ENCODE measurements around the gene C1orf226.
A peak's percentile ranks its signal among the peaks of the same experiment; 100 is the strongest.

Gene C1orf226

DNA sequence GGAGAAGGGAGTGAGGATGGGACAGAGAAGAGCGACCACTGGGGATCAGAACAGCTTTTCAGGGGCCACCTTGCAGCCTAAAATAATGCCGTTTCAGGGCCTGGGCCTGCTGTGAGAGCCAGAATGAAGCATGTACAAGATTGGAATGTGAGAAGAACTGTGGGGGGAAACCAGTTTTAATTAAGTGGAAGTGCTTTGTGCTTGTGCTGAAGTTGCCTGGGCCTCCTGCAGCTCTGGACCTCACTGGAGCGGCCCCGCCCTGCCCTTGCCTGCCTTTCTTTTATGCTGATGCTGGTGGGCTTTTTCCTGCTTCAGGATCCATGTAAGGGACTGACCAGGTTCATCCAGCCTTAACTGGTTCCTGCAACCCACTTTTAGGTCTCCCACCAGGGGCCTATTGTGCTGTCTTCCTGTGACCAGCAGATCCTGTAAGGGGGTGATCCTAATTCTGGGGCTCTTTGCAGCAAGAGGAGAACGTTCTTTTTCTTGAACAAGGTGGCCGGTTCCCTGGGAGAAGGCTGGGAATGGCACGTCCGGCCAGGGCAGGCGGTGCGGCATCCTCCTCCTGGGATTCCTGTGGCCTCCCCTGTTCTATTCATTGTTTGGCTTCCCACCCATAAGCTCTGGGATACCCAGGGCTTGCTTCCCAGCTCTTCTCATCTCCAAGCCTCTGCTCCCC is 3.2 kb downstream of the C1orf226 start:
- DNase-seq (ENCODE audit: low read depth): no peak

DNA sequence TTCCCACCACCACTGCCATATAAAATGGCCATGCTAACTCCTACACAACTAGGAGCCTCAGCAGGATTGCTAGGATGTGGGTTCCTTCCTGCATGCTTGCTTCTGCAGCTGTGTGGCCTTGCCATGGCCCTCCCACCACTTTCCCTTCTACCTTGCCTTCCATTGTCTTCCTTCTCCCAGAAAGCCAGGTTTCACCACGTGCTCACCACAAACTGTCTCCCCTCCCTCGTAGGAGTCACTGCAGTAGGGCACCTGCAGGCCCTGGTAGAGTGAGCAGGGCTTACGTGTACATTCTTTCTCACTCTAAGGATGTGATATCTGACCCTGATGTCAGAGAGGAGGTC is 3.7 kb downstream of the C1orf226 start:
- no peak for DNase-seq (ENCODE audit: low read depth)

DNA sequence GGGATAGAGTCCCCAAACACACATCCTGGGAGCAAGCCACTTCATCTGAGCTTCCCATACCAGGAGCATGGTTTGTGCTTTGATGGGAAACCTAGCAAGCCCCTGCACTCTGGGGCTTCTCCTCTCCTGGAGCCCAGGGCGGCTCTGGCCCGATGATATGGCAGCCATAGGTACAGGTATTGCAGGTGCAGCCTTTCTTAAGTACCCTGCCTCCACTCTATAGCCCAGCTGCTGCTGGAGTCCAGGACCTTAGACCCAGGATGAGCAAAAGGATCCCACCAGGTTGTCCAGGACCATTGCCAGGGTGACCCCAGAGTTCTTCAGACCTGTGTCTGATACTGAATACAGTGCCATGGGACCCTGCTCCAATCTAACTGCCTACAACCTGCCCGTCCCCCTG is 4.2 kb downstream of the C1orf226 start:
- no peak for DNase-seq (ENCODE audit: low read depth)

DNA sequence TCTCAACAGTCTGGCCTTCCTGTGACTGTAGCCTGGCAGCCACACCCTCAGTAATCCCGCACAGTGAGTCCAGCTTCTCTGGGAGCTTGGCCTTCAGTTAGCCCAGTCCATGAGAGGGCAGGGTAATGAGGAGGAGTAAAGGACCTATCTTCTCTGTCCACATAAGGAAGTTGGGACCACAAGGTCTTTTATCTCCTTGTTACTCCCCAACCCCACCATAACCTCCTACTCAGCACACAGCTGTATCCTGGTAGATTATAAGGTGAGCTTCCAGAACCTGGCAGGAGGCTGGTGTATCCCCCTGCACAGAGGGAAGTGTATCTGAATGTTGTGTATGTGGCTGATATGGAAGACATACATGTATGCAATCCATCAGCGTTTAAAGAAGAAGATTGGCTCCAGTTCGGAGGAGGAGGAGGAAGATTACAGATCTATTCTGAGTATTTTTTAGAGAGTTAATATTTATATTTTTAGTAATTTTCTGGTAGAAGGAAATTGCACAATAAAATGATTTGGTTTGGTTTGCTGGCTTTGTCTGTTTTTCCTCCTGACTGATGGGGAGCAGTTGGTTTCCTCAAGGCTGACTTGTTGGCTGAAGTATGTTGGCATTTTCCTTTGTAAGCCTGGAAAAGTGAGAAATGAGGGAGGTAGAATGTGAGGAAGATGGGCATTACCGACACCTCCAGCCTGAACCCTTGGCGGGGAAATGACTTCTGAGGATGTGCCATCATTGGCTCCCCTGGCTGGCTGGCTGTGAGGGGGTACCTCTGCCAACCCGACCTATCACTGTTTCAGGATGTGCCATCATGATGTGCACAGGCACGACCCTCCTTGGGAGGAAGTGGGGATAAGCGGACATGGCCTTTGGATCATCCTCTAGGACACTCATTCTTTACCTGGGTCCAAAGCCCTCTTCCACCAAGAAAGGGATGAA is 5.0 kb downstream of the C1orf226 start:
- DNase-seq (ENCODE audit: low read depth): peak; percentile 33

- no peak for DNase-seq (ENCODE audit: low read depth)
Observed at GRCh38 chr1:162387226-162388082, 5.9 kb downstream of the C1orf226 start.

- DNase-seq (ENCODE audit: low read depth): no peak
Observed at GRCh38 chr1:162388083-162388594, 6.6 kb downstream of the C1orf226 start.

GRCh38 chr1:162388615-162389014 is 7.1 kb downstream of the C1orf226 start:
- peak; percentile 93 for DNase-seq (ENCODE audit: low read depth)

DNA sequence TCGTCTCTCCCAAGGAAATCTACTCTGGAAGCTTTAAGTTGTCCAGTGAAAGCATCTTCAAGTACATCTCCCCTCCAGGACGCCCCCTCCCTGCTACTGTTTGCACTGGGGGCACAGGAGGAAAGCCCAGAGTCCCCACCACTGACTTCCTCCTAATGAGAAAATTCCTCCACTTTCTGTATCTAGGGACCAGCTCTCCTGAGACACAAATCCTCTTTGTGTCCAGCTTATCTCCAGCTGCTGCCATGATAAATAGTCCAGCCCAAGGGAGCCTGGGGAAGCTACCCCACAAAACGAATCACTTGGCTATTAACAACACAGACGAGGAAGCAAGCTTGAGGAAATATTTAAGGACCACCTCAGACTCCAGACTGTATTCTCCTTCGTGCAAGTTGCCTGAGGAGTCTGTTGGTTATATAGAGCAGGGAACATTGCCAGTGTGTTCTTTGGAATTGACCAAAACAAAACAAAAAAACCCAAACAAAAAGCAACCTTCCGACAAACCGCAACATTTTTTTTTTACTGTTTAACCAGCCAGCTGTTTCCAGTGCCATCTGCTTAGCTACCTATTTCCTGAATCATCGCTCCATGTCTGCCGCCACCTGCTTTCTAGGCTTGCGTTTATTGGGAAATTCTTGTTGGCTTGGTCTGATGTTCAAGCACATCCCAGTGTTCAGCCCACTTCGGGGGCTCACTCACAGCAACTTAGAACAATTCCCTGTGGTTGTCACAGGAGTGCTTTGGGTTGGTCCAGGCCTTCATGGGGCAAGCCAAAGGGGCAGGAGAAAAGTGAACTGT is 7.7 kb downstream of the C1orf226 start:
- DNase-seq (ENCODE audit: low read depth): peak; percentile 91

GRCh38 chr1:162389971-162390370 is 8.4 kb downstream of the C1orf226 start:
- DNase-seq (ENCODE audit: low read depth): no peak

- DNase-seq (ENCODE audit: low read depth): no peak
Observed at GRCh38 chr1:162390396-162391185, 9.1 kb downstream of the C1orf226 start.

- DNase-seq (ENCODE audit: low read depth): peak; percentile 63
Observed at GRCh38 chr1:162391790-162392563, 10.4 kb downstream of the C1orf226 start.

- DNase-seq (ENCODE audit: low read depth): no peak
Observed at GRCh38 chr1:162396201-162396906, 14.8 kb downstream of the C1orf226 start.

DNA sequence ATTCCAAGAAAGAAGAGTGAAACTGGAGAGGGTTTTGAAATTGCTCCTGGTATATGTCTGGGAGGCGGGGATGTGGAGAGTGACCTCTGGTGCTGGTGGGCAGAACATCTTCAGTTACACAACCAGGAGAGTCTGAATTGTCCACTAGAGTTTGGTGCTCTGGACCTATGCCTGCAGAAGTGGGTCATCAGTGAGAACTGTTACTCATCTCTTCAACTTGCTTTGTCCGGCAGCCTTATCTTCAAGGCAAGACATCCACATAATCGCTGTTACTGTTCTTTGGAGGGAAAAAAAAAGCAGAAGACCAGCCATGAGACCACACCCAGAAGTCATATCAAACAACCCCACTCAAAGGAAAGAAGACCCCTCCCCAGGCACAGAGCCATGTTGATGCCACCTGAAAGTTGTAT is 15.5 kb downstream of the C1orf226 start:
- peak; percentile 90 for DNase-seq (ENCODE audit: low read depth)

GRCh38 chr1:162397943-162398560 is 16.5 kb downstream of the C1orf226 start:
- DNase-seq (ENCODE audit: low read depth): peak; percentile 48

DNA sequence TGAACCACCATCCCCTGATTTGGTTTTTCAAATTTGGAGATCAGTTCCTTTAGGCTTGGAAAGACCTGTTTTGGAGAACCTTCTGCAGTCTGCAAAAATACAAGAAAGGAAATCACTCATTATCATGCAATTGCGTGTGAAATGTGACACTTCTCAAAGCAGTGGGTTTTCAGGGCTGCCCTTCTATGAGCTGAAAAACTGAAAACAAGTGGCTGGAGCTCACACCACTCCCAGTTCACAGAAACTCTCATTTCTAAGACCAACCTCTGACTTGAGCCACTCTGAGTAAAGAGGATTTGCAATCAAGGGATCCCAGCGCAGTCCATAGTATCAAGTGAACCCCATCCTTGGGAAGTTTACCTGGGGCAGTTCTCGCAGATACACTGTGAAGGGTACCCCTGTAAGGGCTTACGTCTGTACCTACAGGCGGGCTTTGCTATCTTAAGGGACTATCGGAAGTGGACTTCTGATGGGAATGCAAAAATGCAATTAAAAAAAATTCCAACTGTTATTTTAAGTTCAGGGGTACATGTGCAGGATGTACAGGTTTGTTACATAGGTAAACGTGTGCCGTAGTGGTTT is 17.6 kb downstream of the C1orf226 start:
- DNase-seq (ENCODE audit: low read depth): no peak

DNA sequence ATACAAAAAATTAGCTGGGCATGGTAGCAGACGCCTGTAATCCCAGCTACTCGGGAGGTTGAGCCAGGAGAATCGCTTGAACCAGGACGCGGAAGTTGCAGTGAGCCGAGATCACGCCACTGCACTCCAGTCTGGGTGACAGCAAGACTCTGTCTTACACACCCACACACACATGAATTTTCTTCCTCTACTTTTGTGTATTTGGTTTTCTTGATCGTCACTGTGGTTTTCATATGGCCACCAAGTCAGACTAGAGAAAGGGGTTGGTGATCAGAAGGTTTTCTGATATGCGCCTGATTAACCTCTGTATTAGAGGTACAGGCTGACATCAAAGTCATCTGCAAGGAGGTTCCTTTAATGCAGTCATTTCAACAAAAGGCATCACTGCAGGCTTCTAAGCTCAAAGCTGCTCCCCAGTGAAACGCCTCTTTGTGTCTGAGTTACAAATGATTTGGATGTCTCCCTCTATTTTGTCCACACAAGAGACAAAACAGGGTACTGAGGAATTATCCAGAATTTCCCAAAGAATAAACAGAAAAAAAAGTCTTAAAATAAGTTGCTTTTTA is 19.3 kb downstream of the C1orf226 start:
- DNase-seq (ENCODE audit: low read depth): no peak

GRCh38 chr1:162404550-162405160 is 23.1 kb downstream of the C1orf226 start:
- peak; percentile 86 for DNase-seq (ENCODE audit: low read depth)
